MCF 10A (cell line): ENCODE measurements around the gene NR3C2. TPM values are rescaled to one million over a fixed set of nuclear protein-coding genes. Genes with fewer than 3 reads are reported as not detected.

Experiments used
- BruUV-seq: library from RNA; stranded (reverse); fragments of 400-500 nt; replicated peaks from 2 replicates; lab custom pipeline; 2021; lab: Mats Ljungman, UMichigan
- CTCF ChIA-PET: fragments of 300-600 bp; sonication (Branson Sonifier 250); formaldehyde crosslinking; extraction: SDS; loops from one replicate; lab custom pipeline; 2021; ENCODE audit warnings: antibody characterized with exemption, inconsistent platforms; lab: Yijun Ruan, JAX
- POLR2A ChIA-PET: fragments of 300-600, 350-650 bp; sonication (Branson Sonifier 250); formaldehyde crosslinking; extraction: SDS; loops from one replicate; lab custom pipeline; 2020; ENCODE audit warnings: antibody characterized with exemption, inconsistent platforms; lab: Yijun Ruan, JAX
- DNase-seq: peaks from one replicate; pipeline ENCODE4 v3.0.0-alpha.2; 2018; ENCODE audit not compliant: unreplicated experiment
- H3K27ac Mint-ChIP-seq: one replicate; pipeline ENCODE4 v1.8.0; 2022; ENCODE audit warnings: mild to moderate bottlenecking, low read depth, mixed read lengths; ENCODE audit not compliant: unreplicated experiment
- H3K27me3 Mint-ChIP-seq: one replicate; pipeline ENCODE4 v1.8.0; 2022; ENCODE audit warnings: mixed read lengths; ENCODE audit not compliant: insufficient read depth, unreplicated experiment
- H3K36me3 Mint-ChIP-seq: one replicate; pipeline ENCODE4 v1.8.0; 2022; ENCODE audit warnings: mild to moderate bottlenecking, moderate library complexity, mixed read lengths; ENCODE audit not compliant: insufficient read depth, unreplicated experiment
- H3K4me1 Mint-ChIP-seq: one replicate; pipeline ENCODE4 v1.8.0; 2022; ENCODE audit warnings: mixed read lengths; ENCODE audit not compliant: insufficient read depth, unreplicated experiment
- H3K4me3 Mint-ChIP-seq: one replicate; pipeline ENCODE4 v1.8.0; 2022; ENCODE audit warnings: mild to moderate bottlenecking, moderate library complexity, mixed read lengths; ENCODE audit not compliant: unreplicated experiment
- H3K9me3 Mint-ChIP-seq: one replicate; pipeline ENCODE4 v1.8.0; 2022; ENCODE audit warnings: mixed read lengths; ENCODE audit not compliant: unreplicated experiment
- intact Hi-C: fragments of 100-400 bp; cut with micrococcal nuclease; formaldehyde crosslinking; loops from 2 replicates; pipeline ENCODE4 v1.14.1; 2022
- total RNA-seq: library from RNA; stranded (reverse); gene quantifications from 2 replicates; pipeline ENCODE4 v1.2.3, GENCODE V29; 2022
- TF ChIP-seq, protein P1 (sequence below): fragments of 200-600 bp; IDR thresholded peaks from one replicate; pipeline ENCODE4 v1.8.0; 2022; ENCODE audit warnings: antibody characterized with exemption, mild to moderate bottlenecking; ENCODE audit not compliant: unreplicated experiment

Gene NR3C2
- total RNA-seq, 1 experiment from 2014 or later: 0.21 TPM

DNA sequence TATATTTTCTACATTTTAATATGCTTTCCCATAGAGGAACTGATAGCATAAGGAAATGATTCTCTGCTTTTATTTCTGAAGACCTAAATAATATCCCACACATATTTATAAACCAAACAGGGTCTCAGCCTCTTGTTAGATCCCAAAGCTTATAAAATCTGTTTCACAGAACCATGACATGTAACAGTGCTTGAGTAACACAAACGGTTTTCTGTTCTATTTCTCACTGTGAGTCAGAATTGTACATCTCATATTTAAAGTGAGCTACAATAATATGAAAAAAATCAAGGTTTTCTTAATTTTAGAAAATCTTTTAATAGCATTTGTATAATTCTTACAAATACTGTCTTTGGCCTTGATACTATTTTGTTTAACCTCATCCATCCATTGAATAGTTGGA lies 51.2 kb downstream of the NR3C2 start:
- ChIA-PET POLR2A (no interaction called here), CTCF (no interaction called here)
- Mint-ChIP-seq H3K4me1 (no peaks in the 10 kb centered on the region), H3K36me3 (no peaks in the 10 kb centered on the region), H3K9me3 (no peaks in the 10 kb centered on the region), H3K4me3 (no peak overlapping the region), H3K27ac (no peak overlapping the region), H3K27me3 (no peaks in the 10 kb centered on the region)
- no TSS peak for BruUV-seq
- intact Hi-C loops: no loop called here
- TF ChIP-seq, protein P1, sequence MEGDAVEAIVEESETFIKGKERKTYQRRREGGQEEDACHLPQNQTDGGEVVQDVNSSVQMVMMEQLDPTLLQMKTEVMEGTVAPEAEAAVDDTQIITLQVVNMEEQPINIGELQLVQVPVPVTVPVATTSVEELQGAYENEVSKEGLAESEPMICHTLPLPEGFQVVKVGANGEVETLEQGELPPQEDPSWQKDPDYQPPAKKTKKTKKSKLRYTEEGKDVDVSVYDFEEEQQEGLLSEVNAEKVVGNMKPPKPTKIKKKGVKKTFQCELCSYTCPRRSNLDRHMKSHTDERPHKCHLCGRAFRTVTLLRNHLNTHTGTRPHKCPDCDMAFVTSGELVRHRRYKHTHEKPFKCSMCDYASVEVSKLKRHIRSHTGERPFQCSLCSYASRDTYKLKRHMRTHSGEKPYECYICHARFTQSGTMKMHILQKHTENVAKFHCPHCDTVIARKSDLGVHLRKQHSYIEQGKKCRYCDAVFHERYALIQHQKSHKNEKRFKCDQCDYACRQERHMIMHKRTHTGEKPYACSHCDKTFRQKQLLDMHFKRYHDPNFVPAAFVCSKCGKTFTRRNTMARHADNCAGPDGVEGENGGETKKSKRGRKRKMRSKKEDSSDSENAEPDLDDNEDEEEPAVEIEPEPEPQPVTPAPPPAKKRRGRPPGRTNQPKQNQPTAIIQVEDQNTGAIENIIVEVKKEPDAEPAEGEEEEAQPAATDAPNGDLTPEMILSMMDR: no peak
- no peak for DNase-seq

DNA sequence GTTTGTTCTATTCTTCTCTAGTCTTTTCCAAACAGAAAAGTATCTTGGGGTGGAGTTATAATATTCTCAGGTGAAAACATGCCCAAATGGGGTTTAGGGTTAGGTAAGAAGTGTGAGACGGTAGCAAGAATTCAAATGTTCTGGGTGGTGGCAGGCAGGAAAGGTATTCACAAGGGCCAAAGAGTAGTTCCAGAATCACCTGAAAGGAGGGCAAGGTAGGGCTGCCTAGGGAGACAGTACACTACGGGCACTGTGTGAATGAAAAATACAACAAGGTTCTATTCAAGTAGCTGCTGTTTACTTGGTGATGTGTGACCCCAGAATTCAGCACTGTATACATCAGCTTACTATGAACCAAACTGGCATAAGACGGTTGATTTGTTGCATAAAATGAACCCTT lies 51.9 kb downstream of the NR3C2 start:
- BruUV-seq: no TSS peak
- Mint-ChIP-seq H3K27ac (no peak overlapping the region), H3K4me1 (no peaks in the 10 kb centered on the region), H3K9me3 (no peaks in the 10 kb centered on the region), H3K36me3 (no peaks in the 10 kb centered on the region), H3K4me3 (no peak overlapping the region), H3K27me3 (no peaks in the 10 kb centered on the region)
- intact Hi-C loops: no loop called here
- no peak for DNase-seq
- TF ChIP-seq, protein P1: no peak
- POLR2A ChIA-PET: no interaction called here
- CTCF ChIA-PET: no interaction called here

DNA sequence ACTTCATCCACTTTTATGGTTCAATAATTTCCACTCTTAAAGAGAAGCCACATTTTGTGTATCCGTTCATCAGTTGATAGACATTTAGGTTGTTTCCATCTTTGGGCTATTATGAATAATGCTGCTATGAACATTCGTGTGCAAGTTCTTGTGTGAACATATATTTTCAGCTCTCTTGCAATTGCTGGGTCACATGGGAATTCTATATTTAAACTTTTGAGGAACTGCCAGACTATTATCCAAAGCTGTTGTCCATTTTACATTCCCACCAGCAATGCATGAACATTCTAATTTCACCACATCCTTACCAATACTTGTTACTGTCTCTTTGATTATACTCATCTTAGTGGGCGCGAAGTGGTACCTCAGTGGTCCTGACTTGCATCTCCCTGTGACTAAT lies 61.9 kb downstream of the NR3C2 start:
- Mint-ChIP-seq H3K4me3 (no peak overlapping the region), H3K27me3 (no peaks in the 10 kb centered on the region), H3K4me1 (peaks cover 6% of the 10 kb centered on the region), H3K27ac (no peak overlapping the region), H3K36me3 (no peaks in the 10 kb centered on the region), H3K9me3 (no peaks in the 10 kb centered on the region)
- intact Hi-C loops: no loop called here
- CTCF ChIA-PET: no interaction called here
- POLR2A ChIA-PET: no interaction called here
- TF ChIP-seq, protein P1: no peak
- BruUV-seq: no TSS peak
- no peak for DNase-seq

DNA sequence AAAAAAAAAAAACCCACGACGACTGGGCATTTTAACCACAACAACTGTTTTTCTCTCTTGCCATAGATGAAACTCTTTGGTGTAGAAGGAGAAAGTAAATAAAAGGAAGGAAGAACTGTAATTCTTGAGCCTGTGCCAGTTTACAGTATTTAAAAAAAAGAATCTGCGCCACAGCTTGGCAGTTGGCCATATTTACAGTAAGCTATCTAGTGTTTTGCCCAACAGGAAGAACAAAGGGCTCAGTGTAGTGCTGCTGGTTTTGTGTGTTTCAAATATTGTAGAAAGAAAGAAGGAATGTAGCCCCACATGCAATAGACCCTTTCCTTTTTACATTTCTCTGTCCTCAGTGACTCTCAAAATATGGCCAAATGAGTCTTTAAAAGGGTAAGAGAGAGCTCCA lies 66.1 kb downstream of the NR3C2 start:
- TF ChIP-seq, protein P1: no peak
- ChIA-PET POLR2A (interaction anchor here (0.6 to 1.5 kb wide), 2 partner anchors 65 to 888 kb away, joined by 7 to 9 read pairs; partner anchors contain the start of gene NR3C2), CTCF (interaction anchor here (0.7 to 1.0 kb wide), 3 partner anchors 12 to 17 kb away, joined by 3 to 4 read pairs (median 3); no protein-coding TSS in a partner anchor)

More for the DNA sequence above, 66.1 kb downstream of the NR3C2 start:
- no TSS peak for BruUV-seq
- Mint-ChIP-seq H3K27me3 (no peaks in the 10 kb centered on the region), H3K36me3 (no peaks in the 10 kb centered on the region), H3K4me1 (peaks cover 6% of the 10 kb centered on the region), H3K27ac (peak overlapping the region; percentile 57), H3K9me3 (no peaks in the 10 kb centered on the region), H3K4me3 (peak overlapping the region; percentile 57)
- intact Hi-C loops: no loop called here
- DNase-seq: peak; percentile 68
